DMS 273 treated with DMSO at 0.1 percent for 48 hours (cell line): ENCODE measurements around the gene MEOX2.

ENCODE experiments used
- DNase-seq: peaks from one replicate; lab custom pipeline; 2025; lab: John Stamatoyannopoulos, UW

MEOX2 gene

DNA sequence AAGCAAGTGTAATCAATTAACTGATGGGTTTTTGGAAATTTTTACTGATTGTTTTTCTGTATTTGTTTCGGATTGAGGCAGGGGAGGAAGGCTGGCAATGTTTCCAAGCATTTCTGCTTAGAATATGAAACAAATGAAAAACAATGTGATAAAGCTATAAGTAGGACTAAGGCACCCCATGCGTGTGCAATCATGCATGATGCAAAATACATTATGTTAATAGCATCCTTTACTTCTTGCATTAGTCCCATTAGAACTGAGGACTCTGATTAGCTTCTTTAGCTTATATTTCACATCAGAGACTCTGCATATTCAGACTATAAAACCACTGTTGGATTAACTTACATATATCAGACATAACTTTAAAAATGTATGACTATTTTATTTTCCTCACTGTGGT is 76.0 kb downstream of the MEOX2 start:
- DNase-seq, result no peak

DNA sequence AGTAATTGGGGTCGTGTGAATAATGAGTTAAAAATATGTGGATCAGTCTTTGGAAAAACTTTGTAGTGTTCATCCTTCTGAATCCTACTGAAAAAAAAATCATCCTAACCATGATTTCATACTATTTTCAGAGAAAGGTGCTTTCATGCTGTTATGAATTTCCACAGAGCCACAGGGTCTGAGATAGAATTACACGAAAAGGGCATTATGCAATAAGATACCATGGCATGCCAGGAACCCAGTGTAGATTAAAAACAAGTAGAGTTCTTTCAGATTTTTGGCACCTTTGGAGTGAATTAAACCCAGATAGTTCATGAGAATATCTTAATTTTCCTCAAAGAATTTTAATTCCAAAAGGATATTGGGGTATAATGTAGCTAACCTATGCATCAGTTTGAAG is 77.2 kb downstream of the MEOX2 start:
- DNase-seq, result no peak

DNA sequence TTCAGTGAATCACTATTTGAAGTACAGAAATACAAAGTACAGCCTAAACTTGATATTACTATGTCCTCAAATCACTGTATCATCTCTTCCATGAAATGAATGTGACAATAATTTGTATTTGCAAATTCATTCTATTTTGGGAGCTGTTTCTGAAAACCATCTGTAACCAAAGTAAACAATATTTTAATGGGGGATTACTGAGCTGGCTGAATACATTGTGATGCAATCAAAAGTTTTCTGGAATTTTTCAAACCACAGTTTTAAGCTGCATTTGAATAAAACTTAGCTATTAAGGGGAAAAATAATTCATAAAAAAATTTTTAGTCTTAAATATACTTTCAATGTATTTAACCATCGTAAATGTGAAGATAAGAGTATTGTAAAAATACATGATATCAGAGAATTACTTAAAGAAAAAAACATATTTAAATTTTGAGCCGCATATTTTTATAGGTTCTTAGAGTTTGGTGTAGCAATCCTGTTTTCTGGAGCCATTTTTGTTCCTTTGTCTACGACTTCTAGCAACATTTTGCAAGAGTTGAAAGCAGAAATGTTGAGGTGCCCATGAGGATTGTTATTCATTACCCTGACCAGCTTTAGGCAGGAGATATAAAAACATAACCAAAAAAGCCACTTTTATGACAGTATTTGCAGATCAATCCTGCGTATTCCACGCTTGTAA is 78.8 kb downstream of the MEOX2 start:
- no peak for DNase-seq

DNA sequence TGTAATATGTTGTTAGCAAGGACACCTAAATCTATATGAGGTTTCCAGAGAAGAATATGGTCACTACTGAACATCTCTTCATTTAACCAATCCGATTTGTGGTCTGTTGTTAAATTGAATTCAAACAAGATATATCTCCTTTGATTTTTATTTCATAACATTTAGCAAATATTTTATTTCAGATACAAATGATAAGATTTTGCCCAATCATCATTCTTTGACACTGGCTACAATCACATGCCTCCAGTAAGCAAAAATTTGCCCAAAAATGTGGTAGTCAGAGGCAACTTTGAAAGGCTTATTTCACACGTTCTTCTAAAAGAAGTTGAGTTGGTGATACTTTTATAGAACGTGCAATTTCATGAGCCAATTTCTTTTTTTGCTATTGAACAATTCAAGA is 79.9 kb downstream of the MEOX2 start:
- DNase-seq, result no peak

DNA sequence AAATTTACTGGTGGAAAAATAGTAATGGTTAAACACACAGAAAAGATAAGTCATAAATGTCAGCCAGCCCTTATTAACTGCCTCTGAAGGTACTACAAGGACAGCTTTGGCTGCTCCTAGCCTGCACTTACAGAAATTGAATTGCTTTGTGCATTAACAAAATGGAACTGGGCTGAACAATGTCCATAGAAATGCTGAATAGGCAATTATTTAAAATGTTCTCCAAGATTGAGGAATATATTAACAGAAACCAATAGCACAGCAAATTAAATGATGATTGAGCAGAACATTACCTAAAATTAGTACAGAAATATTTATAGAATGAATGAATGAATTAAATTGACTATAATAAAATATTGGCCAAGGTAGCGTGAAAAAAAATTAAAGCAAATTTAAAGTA is 82.3 kb downstream of the MEOX2 start:
- no peak for DNase-seq

DNA sequence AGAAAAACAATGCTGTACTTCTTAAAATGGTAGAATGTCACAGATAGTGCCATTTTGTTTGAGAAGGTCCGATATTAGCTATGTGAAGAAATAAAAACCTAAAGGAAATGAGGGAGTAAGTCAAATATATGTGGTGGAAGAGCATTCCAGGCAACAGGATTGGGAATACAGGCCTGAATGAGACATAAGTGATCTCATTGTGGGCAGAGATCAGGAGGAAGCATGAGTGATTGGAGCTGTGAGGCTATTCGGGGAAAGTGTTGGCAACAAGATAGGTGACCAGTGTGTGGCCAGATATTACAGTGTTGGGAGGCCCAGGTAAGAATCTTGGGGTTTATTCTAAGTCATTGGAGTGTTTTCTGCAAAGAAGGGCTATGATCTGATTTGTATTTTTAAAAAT is 83.4 kb downstream of the MEOX2 start:
- no peak for DNase-seq

DNA sequence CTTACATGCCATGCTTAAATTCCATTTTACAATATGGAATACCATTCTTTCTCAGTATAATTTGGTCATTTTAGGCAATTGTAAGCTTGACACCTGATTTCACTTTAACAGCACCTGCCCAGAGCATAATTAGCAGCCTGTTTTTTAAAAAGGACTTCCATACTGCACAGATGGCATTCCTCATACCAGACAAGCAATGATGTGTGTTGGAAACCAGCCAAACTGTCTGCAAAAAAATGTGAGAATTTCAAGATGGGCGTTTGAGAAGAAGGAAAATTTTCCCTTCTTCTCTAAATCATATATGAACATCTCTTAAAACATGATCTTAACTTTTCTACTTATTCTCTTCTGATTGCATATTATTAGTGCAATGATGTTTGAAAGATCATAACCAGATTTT is 84.2 kb downstream of the MEOX2 start:
- DNase-seq, result peak; percentile 71

DNA sequence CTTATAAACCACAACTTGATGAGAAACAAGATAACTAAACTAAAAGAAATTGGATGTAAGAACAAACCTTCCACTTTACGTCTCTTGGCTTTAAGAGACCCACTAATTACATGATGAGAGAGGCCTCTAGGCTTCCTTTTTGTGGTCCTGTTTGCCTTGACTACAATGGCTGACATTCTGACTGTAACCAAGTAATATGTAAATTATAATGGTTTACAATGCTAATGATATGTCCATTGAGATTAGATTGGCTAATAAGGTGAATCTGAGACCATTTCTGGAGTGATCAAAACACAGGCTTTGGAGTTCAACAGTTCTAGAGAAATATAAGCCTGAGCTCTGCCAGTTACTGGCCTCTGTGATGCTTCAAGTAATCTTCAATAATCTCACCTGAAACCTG is 85.3 kb downstream of the MEOX2 start:
- no peak for DNase-seq

DNA sequence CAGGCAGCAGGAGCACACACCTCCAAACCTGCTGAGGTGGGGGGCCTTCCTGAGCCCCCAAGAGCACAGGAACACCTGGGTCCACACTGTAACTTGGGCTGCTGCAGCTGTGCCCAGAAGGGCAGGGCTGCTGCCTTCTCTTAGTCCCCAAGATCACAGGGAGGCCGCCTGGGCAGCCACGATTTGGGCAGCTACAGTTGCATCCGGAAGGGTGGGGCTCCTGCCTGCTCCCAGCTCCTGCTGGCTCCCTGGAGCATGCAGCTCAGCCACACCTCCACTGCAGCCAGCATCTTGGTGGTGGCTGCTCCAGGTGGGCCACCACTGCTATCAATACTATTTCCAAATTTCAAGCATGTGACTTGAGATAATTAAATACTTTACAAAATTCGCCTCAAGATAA is 86.2 kb downstream of the MEOX2 start:
- no peak for DNase-seq

DNA sequence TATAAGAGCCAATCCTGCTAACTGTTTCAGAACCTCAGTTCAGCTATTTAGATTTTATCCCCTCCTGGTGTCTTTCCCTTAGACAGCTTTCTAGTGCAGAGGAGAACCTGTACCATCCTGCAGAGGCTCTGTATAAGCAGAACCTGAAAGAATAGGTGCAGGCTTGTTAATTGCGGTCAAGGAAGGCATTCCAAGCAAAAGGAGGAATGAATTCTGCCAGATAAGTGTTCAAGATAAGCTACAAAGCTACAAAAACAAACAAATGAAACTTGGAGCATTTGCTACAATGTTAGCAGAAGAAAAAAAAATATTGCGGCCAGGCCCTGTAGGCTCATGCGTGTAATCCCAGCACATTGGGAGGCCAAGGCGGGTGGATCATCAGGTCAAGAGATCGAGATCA is 92.0 kb downstream of the MEOX2 start:
- DNase-seq, result no peak

DNA sequence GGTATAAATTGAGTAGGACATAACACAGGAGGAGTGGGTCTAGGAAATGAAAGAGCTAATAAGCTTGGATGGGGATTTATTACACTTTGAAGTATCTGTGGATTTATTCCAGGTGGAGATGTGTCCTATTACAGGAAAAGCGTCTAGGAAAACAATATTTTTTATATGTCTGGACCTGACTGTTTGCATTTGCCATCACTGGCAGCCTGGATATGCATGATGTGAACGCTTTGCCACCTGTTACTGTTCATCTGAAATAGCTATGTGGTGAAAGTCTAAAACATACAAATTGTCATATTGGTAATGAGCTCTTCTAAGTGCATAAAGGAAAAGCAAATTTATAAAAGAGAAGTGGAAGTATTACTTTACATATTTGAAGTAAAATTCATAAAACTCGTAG is 93.1 kb downstream of the MEOX2 start:
- DNase-seq, result no peak

DNA sequence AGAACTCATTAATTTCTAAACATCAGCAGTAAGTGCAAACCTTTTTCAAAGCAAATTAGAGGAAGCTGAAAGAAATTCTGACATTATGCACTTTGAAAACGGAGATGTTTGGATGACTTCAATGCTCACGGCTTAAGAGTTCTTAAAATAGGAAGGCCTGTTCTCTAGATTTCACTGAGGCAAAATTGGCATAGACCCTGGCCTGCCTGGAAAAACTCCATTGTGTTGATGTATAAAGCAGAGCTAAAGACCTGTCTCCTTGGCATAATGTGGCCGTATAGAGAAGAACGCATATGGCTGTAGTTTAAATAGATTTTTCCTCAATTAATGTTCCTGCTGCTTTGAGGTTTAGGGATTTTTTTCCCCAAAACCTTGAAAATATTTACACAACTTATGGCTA is 100.2 kb downstream of the MEOX2 start:
- DNase-seq, result no peak

DNA sequence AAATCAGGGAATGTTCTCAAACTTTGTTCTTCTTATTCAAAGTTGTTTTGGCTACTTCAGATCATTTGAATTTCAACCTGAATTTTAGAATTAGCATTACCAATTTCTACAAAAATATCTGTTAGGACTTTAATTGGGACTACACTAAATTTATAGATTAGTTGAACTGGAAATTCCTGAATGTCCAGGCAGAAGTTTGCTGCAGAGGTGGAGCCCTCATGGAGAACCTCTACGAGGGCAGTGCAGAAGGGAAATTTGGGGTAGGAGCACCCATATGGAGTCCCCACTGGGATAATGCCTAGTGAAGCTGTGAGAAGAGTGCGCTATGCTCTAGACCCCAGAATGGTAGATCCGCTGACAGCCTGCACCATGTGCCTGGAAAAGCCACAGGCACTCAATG is 101.9 kb downstream of the MEOX2 start:
- no peak for DNase-seq

DNA sequence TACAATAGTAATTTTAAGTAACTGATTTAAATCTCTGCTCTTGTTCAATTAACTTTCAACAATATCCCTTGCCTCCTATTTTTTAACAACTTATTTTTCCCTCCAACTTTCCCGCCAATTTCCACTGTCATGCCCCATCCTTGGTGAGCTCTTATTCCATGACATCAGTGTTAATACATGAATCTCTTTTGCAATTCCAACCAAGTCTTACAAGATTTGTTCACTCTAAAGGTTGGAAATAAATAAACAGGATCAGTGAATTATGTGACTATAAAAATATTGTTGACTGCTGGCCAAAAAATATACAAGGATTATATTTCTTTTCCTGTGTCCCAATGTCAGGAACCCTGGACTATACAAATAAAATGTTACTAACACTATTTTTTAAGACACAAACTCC is 103.7 kb downstream of the MEOX2 start:
- no peak for DNase-seq

DNA sequence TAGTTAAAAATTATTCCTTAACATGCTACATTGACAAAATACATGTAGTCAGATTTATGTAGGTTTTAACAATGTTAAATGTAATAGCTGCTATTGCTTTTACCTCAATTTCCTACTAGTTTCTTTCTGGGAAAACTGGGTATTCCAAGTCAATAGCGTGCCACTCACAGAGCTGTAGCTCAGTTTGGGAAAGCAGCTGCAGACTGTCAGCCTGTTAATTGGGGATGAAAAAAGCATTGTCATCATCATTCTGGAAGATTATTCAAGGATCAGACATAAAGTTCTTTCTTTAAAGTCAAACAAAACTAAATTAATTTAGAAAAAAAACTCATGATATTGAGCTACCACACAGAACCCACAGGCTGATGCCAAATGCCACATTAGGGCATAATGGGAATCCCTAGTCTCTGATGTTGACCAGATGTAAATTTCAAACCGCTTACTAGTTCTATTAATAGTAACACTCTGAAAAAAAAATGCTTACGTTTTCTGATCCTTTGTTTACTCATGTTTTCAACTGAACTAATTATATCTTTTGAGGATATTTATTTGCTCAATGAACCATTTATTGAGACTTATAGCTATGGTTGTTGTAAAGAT is 105.0 kb downstream of the MEOX2 start:
- no peak for DNase-seq

DNA sequence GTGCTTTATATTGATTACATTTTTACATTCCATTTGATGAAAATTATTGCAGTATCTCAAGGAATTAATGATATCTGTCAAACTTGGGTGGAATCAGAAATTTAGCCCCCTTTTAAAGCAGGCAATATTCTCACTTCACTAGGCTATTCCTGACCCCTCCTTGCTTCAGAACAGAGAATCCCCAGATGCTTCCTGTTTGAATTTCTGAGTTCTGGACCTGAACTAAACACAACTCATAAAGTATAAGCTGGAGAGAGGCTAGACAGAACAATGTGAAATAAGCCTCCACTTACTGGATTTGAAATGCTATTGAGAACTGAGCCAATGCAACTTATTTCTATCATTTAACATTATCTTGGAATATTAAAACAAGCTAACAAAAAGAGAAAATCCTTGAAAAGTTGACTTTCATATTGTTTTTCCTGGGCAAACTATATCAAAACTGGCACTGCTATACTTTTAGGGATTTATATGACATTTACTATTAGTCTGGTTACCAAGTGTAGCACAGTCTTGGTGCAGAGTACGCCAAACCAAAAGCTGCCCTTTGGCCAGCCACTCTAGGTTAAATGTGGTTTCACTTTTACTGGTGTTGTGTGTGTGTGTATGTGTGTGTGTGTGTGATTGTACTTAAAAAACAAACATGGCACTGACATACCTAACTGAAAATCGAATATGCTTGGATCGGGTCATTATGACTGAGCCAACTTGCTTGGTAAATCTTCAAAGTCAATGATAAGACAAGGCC is 105.7 kb downstream of the MEOX2 start:
- no peak for DNase-seq

DNA sequence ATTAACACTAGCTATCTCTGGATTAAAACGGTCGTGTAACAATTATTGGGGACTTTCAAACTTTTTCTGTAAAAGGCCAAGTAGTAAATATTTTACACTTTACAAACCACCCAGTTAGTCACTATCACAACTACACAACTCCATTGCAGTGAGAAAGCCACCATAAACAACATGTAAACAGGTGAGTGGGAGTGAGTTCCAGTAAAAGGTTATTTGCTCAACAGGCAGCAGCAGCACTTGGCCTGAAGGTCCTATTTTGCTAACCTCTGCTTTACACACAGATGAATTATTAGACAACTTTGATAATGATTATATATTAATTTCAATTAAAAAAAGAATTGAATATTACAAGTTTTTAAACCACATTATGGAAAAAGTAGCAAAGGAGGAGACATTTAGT is 108.9 kb downstream of the MEOX2 start:
- DNase-seq, result no peak

DNA sequence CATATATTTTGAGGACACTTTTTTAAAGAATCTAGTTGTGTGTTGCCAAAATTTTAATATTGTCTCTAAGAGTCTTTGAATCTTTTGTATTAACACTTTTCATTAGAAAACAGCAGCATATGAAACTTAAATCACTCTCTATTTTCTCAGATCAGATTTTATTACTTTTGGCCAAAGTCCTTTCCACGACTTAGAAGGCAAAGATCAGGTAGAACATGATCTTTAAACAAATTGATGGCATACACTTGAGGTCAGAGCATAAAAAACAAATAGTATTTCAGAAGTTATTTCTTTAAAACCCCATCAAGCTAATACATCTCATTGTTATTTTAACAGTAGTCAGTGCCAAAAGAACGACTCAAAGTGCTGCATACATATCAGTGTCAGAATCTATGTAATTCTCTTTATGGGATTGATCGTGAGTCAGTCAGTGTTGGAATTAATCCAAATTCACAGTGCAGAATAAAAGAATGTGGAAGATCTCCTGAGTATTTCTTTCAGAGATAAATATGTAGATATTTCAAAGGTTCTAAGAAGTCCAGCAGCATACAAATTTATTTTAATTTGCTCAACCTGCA is 115.1 kb downstream of the MEOX2 start:
- DNase-seq, result no peak

DNA sequence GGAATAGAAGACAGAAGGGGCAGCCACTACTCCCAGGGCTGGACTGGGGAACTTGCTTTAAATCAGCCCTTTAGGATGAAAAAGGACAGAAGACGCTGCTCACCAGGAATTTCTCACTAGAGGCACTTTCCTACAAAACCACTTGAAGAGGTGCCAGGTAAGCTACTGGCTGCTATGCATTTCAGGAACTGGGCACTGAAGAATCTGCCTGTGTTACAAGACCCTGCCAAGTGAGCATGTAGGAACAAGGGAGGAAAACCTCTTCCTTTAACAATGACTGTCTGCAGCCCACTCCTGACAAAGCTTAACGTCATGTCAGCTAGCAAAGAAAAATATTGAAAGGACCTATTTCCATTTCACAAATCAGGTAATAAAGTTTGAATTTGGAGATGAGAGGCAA is 118.8 kb downstream of the MEOX2 start:
- DNase-seq, result no peak

DNA sequence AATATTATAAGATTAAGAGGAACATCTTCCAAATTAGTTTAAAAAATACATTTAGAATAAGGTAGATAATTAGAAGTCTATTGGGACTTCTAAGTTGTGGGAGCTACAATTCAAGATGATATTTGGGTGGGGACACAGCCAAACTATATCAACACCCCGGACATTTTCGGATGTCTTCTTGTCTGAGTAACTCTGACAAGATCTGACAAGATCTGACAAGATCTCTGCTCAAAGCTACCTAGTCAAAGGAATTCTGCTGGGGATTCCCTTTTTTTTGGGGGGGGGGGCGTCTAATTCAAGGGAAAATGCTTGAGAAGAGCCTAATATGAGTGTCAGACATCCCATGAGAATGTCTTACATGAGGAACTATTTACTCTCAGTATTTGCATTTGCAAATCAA is 119.4 kb downstream of the MEOX2 start:
- DNase-seq, result no peak

DNA sequence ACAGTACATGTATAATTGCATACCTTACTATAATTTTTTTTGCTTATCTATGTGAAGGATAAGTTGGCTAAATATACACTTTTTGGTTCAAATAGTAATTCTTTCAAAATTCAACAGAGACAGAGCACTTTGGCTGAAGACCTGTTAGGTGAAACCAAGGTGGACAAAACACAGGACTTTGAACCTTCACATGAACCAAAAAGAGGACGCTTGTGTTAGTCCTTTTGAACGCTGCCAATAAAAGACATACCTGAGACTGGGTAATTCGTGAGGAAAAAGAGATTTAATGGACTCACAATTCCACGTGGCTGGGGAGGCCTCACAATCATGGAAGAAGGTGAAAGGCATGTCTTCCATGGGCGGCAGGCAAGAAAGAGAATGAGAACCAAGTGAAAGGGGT is 120.0 kb downstream of the MEOX2 start:
- no peak for DNase-seq

DNA sequence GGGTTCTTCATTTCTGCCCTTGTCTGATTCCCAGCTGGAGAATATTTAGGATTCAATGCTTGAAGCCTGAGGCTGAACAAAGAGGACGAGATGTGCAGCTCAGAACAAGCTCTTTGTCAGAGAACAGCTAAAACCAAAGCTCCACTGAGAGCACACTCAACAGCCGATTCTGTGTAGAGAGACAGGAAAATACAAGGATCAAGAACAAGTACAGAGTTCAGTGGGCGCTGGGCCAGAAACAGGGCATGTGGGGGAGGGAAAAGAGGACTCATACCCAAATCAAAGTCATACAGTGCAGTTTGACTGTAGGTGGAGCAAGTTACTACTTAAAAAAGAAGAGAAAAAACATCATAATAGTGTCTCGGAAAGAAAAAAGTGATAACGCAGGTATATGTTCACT is 124.6 kb downstream of the MEOX2 start, which contains the start of gene AGMO:
AGMO (minus strand) TSS at position 181 of the 400 bp plus-strand sequence.
- DNase-seq, result no peak
